Activated CD4-positive, alpha-beta T cell treated with anti-CD3 and anti-CD28 coated beads, Interleukin-10, Interleukin-2, amounts not matched to agents 100 ng/mL and 50 ng/mL, durations not matched to agents 16 hours and 8 hours (primary cell): ENCODE results near the gene DIO1.
"Not testable (repeated sequence)": the region's sequence is repeated elsewhere in the genome, so short reads cannot be mapped to it uniquely, and the experiment has no call there.

Source experiments
- DNase-seq: peaks from one replicate; pipeline ENCODE4 v3.0.0-alpha.2; 2020

Gene DIO1

DNA sequence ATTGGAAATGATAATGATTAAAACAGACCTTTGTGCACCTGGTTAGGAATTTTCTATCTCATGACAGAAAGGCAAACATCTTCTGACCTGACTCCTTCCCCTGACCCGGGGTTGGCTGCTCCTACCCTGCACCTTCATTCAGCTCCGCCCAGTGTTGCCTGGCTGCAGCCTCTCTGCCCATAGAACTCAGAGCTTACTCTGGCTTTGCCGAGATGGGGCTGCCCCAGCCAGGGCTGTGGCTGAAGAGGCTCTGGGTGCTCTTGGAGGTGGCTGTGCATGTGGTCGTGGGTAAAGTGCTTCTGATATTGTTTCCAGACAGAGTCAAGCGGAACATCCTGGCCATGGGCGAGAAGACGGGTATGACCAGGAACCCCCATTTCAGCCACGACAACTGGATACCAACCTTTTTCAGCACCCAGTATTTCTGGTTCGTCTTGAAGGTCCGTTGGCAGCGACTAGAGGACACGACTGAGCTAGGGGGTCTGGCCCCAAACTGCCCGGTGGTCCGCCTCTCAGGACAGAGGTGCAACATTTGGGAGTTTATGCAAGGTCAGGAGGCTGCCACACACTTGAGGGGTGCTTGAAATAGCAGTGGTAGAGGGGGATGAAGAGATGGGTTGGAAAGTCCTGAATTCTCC, at the start of gene DIO1:
DIO1 (plus strand) TSS at position 189 of the 638 bp plus-strand sequence; CDS start at position 213, 24 bp downstream.
- peak; percentile 30 for DNase-seq

DNA sequence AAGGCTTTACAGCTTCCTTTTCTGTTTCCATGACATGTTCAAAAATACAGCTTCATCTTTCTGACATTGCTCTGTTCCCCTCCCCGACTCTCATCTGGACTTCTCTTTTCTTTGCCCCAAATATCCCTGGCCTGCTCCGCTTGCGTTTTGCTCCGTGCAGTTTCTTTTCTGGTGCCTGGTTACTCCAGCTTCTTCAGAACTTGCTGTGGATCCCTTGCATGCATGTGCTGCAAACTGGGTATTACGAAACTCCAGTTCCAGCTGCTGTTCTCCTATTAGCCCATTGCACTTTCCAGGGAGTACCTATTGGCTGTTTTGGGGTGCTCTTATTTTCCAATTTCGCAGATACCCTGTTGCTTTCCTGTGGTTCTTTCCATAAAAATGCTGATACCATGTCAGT, 46.0 kb upstream of the DIO1 start:
- no peak for DNase-seq

DNA sequence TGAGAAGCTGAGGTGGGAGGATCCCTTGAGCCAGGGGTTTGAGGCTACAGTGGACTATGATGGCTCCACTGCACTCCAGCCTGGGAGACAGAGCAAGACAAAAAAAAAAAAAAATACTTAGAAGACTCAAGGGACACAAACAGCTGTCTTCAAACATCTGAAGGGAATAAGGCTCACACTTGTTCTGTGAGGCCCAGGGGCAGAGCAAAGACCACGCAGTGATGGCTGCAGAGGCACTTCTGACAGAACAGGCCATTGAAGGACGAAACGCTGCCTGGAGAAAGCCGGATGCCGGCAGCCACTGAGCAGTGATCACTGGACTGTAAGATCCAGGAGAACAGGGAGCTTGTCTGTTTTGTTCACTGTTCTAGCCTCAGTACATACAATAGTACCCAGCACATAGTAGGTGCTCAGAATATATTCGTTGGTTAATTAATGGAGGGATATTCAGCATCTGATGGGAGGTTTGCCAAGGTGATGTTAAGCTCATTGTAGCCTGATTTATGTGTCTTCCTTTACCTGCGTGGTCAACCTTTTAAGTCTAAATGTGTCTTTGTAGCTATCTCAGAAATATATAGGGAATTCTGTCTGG, 43.8 kb upstream of the DIO1 start:
- no peak for DNase-seq

DNA sequence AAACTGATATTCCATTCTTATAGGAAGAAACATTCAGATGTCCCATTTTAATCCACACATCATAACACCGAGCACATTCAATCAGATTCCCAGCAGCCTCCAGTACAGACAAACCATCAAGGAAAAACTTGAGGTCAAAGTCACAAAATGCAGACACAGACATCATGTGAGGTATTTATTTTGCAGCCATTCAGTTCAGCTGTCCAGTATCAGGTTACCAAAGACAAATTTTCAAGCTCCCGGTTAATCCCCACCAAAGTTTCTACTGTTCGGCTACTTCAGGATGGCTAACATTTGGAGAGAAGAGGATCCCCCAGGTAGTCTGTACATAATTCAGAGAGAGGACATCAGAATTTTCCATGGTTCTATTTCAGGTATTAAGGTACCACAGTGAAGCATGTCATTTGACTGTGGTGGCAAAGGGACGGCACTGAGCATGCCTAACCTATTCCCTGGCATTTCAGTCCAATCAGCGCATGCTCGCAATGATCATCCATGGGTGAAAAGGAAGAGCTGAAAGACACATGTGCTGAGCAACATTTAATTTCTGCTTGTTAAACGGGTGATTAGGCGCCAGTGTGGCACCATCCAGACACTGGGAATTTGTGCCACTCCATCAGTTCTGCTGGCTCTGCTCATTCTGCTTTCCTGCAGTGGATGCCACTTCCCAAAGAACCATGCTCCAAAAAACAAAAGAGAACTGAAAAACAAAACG, 42.3 kb upstream of the DIO1 start:
- no peak for DNase-seq

DNA sequence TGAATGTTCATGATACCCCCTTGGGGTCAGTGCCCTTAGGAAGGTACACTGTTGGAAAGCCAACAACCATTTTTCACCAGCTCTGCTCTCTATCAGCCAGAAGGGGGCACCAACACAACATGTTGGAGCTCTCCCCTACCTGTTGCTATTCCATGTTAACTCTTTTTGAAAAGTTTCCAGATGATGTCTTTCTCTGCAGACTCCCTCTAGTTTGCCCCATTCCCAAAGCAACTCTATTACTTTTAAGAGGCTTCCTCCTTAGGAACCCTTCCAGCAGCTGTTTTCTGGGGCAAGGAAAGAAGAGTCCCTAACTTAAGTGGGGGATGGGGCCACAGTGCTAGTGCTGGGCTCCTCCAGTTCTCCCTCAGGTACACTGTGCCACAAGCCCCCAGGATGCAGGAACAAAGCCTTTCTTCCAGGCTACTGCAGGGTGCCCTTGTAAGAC, 33.0 kb upstream of the DIO1 start:
- DNase-seq = peak; percentile 63

DNA sequence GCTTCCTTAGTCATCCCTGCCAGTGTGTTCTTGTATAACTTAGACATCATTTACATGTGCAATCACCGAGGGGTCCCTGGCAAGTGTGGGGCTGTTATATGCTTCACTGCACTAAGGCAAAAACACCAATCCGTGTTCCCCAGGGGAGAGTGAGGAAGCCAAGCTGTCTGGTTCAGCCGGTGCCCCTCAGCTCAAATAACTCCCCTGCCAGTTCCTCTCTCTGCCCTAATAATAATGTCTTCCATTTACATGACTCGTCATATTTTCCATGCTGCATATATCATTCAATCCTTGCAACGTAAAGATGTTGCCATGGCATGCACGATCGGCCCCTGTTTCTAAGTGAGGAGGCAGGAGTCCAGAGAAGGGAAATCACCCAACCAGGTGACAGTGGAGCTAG, 31.5 kb upstream of the DIO1 start:
- DNase-seq = no peak

DNA sequence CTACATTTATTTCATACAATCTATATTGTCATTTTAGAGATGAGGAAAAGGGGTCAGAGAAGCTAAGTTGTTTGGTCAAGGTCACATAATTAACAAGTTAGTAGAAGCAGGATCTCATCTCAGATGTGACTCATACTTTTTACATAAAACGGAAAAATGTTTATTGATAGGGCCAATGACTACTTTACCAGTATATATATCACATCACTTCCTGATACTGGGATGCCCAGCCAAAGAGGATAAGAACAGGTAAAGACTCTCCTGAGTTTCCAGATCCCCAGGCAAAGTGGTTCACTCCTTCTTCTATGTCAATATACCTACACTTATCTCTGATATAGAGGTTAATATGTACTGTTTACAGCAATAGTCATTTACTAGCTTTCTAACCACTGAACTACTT, 25.4 kb upstream of the DIO1 start:
- no peak for DNase-seq

DNA sequence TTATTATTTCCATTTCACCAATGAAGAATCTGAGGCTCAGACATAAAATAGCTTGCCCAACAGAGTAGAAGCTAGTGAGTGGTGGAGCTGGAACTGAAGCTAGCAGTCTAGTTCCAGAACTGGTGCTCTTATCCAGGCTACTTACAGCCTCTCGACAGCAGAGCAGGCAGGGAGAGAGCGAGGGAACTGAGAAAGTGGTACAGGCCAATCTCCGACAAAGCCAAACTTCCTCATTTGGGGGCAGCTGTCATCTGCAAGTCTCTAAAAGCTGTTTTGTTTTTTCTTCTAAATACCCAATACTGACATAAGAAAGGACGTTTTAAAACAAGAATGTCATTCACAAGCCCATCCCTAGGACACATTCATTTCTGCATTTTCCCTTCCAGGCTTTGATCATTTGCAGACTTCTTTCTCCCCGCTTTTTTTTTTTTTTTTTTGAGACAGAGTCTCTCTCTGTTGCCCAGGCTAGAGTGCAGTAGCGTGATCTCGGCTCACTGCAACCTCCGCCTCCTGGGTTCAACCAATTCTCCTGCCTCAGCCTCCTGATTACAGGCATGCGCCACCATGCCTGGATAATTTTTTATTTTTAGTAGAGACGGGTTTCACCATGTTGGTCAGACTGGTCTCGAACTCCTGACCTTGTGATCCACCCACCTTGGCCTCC, 24.4 kb upstream of the DIO1 start:
- no peak for DNase-seq

DNA sequence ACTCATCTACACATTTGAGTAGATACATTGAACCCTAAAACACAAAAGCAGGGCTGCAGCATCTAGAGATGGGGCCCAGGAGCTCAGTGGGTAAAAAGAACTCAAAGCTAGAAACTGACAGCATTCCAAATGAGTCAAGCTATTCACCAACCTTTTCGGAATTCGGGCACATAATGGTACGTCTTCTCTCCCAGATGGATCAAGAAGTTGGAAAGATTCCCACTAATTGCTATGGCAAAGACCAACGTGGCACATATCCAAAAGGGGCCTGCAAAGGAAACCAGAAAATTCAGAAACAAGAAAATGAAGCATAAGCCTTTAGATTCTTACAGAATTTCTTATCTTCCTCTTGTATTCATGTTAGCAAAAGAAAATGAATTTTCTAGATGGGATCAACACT, 22.8 kb upstream of the DIO1 start:
- DNase-seq = no peak

DNA sequence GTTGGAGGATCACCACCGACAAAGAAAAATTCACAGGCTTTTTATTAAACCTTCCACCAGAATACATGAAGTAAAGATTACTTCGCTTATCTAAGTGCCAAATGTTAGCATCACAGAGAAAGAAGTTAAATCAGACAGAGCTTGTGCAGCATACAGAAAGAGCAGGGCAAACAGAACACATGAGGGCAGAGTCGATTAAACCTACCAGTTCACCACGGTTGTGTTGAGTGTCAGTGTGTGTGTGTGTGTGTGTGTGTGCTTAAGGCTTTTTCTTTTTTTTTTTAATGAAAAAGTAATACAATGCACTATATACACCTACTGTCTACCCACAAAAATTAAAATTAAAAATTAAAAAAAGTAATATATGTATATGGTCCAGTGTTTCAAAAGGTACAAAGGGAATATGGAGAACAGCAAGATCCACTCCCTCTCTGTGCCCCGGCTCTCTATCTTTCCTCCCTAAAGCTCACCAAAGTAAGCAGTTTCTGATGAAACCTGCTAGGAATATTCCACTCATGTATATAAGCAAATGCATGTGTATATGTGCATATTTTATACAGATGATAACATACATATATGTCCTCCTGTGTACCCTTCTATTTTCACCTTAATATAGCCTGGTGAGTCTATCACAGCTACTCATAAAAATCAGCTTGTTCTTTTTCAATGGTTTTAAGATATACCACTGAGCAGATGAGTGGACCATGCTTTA, 22.1 kb upstream of the DIO1 start:
- DNase-seq = no peak

DNA sequence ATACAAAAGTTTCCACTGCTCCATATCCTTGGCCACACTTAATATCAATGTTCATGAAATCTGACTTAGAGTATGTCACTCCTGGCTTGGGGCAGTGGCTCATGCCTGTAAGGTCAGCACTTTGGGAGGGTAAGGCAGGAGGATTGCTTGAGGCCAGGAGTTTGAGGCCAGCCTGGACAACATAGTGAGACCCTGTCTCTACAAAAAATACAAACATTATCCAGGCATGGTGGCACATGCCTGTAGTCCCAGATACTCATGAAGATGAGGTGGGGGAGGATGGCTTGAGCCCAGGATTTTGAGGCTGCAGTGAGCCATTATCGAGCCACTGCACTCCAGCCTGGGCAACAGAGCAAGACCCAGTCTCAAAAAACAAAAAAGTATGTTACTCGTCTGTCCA, 18.8 kb upstream of the DIO1 start:
- not testable (repeated sequence) for DNase-seq

DNA sequence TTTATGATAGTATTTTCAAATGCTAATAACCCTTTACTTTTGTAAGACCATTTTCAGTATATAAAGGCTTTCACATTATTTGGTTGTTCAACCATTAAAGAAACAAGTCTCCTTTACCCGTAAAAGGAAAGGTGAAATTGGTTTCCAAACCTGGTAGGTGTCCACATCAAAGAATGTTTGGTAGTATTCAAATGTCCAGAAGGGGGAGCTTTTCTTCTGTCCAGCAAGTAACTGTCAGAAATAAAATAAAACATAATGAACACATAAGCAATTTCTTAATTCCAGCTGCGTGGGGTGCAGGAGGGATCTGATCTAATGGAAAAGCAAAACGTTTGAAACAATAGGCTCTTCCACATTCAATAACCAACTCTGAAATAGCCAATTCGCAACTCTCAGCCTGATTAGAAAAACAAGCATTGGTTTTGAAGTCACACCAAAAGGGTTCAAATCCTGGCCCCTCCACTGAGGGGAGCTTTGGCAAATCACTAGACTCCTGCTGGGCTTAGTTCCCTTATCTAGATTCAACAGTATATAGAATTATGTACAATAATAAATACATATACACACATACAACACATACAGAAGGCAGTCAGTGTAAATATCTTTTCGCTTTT, 15.4 kb upstream of the DIO1 start:
- peak; percentile 61 for DNase-seq

DNA sequence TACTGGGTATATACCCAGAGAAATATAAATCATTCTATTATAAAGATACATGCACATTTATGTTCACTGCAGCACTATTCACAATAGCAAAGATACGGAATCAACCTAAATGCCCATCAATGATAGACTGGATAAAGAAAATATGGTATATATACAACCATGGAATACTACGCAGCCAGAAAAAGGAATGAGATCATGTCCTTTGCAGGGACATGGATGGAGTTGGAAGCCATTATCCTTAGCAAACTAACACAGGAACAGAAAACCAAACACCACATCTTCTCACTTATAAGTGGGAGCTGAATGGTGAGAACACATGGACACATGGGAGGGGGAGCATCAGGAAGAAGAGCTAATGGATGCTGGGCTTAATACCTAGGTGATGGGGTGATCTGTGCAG, 12.1 kb upstream of the DIO1 start:
- DNase-seq = not testable (repeated sequence)

DNA sequence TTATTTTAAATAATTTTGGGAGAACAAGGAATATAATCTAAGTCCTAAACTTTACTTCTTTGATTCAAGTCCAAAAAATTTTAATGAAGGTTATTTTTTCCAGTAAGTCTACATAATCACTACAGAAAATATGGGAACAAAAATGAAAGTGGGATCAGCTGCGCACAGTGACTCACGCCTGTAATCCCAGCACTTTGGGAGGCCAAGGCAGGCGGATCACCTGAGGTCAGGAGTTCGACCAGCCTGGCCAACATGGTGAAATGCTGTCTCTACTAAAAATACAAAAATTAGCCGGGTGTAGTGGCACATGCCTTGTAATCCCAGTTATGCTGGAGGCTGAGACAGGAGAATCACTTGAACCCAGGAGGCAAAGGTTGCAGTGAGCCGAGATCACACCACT, 10.4 kb upstream of the DIO1 start:
- not testable (repeated sequence) for DNase-seq

DNA sequence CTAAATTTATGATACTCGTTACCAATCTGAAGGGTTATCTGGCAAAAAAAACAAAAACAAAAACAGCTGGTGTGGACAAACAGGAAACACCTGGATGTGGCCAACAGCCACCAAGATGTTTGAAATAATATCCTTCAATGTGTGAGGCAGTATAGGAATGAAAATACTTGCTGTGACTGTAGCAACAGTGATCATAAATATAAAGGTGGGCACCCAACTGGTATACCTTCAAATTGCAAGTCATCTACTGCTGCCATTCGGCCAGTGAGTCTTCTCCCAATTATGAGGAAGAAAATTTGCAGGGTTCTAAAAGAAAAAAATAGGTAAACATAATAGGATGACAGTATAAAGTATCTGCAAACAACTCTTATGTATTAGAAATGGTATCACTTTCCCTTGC, 5.3 kb upstream of the DIO1 start:
- DNase-seq = no peak

DNA sequence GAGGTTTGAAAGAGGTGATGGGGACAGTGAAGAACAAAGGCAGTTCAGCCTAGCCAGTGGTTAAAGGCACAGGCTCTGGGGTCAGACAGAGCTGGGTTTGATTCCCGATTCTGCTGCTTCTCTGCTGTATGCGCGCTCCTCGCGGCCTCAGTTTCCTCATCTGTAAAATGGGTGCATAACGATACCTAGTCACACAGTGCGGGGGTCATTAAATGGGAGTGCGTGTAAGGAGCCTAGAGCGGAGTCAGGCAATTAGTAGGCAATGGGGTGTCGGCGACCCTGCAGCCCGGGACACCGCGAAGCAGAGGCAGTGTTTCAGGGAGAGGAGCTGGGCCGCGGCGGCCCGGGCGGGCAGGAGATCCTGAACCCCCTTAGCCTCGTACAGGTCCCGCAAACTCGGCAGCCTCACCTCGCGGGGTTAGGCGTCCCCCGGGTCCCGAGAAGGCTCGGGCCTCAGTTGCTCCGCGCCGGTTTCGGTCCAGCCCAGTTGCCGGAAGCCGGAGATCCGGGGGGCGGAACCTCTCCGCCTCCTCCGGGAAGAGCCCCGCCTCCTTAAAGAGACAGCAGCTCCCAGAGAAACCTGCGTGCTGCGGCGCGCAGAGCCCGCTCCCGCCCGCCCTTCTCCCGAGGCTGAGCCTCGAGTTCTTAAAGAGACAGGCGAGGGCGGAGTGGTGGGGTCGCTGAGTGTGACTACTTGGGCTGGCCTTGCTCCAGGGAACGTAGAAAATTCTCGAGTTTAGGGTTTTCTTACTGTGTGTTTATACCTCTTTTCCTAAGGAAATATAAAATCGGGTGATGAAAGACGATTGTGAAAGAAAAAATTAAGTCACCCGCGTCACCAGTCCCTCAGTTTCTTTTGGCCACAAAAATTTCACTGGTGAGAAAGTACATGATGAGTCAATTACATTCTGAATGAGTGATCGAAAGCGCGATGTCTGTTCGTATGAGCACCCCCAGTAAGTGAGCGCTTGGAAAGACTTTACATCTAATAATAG, 4.4 kb upstream of the DIO1 start, which contains the start of gene YIPF1:
YIPF1 (minus strand) TSS at position 494 of the 995 bp plus-strand sequence. CDS start 860 bp downstream, outside the sequence.
- peak; percentile 94 for DNase-seq

DNA sequence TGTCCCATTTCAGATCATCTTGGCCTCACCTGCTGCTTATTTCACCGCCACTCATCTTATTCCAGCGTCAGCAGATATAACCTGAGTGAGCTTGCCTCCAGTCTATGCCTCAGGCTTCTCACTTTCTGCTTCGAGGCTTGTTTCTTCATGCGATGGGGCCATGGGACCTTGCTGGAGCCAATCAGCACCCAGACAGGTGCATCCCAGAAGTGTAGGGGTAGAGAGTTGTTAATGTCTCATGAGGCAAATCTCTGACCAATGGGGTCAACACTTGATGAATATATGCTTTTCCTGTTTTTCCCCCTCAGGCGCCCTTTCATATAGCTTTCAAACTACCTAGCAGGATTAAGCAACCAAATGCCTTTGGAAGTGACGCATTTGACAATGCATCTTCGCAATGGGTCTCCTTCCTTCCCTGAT, 3.5 kb upstream of the DIO1 start:
- DNase-seq = peak; percentile 34

DNA sequence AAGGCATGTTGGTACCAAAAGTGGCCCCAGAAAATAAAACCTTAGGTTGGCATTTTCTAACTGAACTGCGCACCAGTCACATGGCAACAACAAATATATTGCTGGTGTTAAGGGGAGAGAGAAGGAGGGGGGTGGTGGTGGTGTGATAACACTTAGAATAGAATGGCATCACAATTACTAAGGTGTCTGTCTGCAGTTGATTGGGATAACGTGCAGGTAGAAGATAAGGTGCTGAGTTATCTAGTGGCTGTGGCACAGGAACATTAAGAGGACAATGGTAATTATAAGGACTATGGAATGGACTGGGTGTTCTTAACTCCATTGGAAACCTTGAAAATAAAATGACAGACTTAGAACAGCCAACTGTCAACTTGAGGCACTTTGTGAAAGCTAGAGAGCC, 3.0 kb upstream of the DIO1 start:
- no peak for DNase-seq

DNA sequence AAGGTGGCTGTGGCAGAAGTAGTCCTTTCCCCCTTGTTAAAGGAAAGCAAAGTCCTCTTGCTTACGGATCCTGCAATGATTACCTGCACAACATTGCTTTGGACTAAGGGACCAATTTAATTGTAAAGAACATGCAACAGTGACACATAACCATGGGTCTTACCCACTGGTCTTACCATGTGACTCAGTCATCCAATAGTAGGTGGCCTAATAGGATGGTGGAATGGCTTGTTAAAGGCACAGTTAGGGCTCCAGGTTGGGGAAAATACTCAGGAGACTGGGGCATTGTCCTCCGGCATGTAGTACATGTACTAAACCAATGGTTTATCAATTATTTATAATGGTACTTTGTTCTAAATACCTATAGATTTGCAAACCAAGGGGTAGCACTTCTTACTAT, 2.3 kb upstream of the DIO1 start:
- no peak for DNase-seq

DNA sequence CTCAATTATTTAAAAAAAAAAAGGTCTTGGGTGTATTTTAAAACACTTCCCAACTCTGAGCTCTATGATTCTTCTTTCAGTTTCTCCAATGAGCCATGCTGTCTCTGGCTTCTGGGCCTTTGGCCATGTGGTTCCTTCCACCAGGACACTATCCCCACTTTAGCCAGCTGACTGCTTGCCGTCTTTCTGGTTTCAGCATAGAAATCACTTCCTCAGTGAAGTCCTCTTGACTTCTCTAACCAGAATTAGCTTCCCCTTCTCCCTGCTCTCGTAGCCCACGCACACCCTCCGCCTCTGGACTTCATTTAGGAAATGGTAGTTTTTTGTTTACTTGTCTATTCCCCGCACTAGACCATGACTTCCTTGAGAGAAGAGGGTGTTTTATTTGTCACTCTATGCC, 1.1 kb upstream of the DIO1 start:
- DNase-seq = no peak

DNA sequence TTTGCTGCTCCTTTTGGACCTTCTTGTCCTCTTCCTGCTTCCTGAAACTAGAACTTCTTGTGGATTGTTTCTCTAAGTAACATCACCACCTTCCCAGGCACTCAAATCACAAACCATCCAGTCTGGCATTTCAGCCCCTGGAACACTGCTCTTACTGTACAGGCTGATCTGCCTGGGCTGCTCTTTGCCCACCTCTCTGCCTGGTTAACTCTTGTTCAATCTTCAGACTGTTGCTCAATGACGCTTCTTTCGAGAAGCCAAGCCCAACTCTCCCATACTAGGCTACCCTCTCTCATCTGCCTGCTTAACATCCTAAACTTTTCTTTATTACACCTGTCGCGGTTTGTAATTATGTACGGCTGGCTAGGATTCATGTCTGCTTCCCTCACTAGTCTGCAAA, 657 bp downstream of the DIO1 start:
- no peak for DNase-seq
